Testis (tissue), 2 donors: Measurements from ENCODE around the gene TIAM1.

ENCODE experiments used
- CTCF ChIP-seq, 3 experiments: fragments of 450-650 bp in 2 of 3; fragments of 200-600 bp in 1 of 3; sonication (generic) in 1 of 3; IDR thresholded peaks; one replicate each; pipeline ENCODE4 v1.5.1; 2016 to 2019; ENCODE audit warnings: antibody characterized with exemption in 3 of 3, mild to moderate bottlenecking in 2 of 3, moderate library complexity in 1 of 3
- POLR2A ChIP-seq: fragments of 450-650 bp; IDR thresholded peaks from one replicate; pipeline ENCODE4 v1.6.1; 2017; ENCODE audit warnings: antibody characterized with exemption, mild to moderate bottlenecking, moderate library complexity

GRCh38 chr21:31124010-31124409 lies 220.1 kb downstream of the TIAM1 start:
- no peak for TF ChIP-seq POLR2A
- no peak for TF ChIP-seq CTCF (IDR thresholded peaks at IDR 0.05)
